ENCODE data around the gene ELAC1.

ELAC1 gene, protein sequence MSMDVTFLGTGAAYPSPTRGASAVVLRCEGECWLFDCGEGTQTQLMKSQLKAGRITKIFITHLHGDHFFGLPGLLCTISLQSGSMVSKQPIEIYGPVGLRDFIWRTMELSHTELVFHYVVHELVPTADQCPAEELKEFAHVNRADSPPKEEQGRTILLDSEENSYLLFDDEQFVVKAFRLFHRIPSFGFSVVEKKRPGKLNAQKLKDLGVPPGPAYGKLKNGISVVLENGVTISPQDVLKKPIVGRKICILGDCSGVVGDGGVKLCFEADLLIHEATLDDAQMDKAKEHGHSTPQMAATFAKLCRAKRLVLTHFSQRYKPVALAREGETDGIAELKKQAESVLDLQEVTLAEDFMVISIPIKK

DNA sequence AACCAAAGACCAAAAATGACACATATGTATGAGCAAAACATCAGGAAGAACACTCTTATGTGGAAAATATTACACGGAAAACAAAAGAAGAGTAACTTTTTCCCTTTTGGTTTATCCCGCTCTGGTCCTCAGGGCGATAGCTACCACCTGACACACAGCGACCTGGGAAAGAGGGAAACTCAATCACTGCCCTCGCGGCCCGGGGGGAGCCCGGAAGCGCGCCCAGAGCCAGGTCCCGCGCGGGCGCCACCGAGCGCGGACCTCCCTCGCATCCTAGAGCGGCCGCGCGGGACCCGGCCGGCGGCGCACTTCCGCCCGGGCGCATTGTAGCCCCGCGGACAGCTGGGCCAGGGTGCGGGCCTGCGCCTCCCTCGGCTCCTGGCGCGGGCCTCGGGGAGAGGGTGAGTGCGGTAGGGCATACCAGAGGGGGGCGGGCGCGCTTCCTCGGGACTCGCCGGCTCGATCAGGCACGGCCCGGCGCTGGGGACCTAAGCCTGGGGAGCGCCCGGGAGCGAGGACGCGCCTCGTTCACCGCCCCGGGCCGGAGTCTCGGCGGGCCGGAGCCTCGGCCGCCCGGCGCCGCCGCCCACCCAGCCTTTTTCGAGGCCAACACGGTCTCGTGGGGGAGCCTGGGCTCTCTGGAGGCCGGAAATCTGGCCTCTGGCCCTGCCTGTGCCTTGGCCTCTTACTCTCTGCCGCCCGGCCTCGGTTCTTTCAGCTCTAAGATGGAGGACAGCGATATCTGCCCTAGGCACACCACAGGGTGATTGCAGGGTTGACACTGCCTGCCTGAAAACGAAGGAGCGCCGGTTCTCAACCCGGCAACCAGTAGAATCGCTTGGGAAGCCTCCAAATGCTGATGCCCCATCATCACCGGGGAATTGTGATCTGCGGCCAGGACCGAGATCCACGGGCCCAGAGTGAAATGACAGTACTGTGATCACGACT lies at the start of gene ELAC1:
Gene ELAC1, plus strand, starts transcription at position 327 of the 948 bp plus-strand sequence. CDS start 6,365 bp downstream, outside the sequence.
- H3K27me3 ChIP-seq (replicated peaks; ENCODE audit: control insufficient read depth, insufficient read depth, low read length) = no peaks in the 10 kb centered on the region
- DNase-seq (ENCODE audit: extremely low read depth, insufficient read length) = peak; percentile 89
- H3K36me3 ChIP-seq (ENCODE audit: control insufficient read depth, insufficient read depth, low read length) = no peaks in the 10 kb centered on the region
- TF ChIP-seq CTCF (IDR thresholded peaks at IDR 0.05; ENCODE audit: insufficient read depth, low read length, poor library complexity, severe bottlenecking) = no peak
- peak within 1 kb of the TSS; percentile 75 for H3K4me3 ChIP-seq (replicated peaks; ENCODE audit: low read depth, low read length)

- Histone ChIP-seq H3K4me3 (replicated peaks; ENCODE audit: low read depth, low read length) (no peak overlapping the region), H3K36me3 (ENCODE audit: control insufficient read depth, insufficient read depth, low read length) (peaks cover 8% of the 10 kb centered on the region), H3K27me3 (replicated peaks; ENCODE audit: control insufficient read depth, insufficient read depth, low read length) (no peaks in the 10 kb centered on the region)
- DNase-seq (ENCODE audit: extremely low read depth, insufficient read length) = no peak
- TF ChIP-seq CTCF (IDR thresholded peaks at IDR 0.05; ENCODE audit: insufficient read depth, low read length, poor library complexity, severe bottlenecking) = no peak
Measured at GRCh38 chr18:50918153-50918552, 49.7 kb upstream of the ELAC1 start.

DNA sequence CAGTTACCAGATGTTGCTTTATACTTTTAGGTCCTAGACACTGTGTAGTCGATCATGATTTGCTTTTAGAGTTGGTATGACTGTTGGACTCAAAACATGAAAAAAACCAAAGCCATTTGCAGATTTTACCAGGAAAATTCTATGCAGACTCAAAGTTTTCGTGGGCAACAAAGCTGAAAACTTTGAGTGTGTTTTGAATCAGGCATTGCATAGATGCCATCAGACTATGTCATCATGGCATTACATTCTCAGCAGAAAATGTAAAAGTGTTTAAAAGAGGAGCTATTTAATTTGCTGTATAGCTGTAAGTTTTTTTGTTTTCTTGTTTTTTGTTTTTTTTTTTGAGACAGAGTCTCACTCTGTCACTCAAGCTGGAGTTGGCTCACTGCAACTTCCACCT lies 43.5 kb upstream of the ELAC1 start:
- H3K27me3 ChIP-seq (replicated peaks; ENCODE audit: control insufficient read depth, insufficient read depth, low read length) = no peaks in the 10 kb centered on the region
- DNase-seq (ENCODE audit: extremely low read depth, insufficient read length) = no peak
- H3K4me3 ChIP-seq (replicated peaks; ENCODE audit: low read depth, low read length) = no peak overlapping the region
- no peak for TF ChIP-seq CTCF (IDR thresholded peaks at IDR 0.05; ENCODE audit: insufficient read depth, low read length, poor library complexity, severe bottlenecking)
- H3K36me3 ChIP-seq (ENCODE audit: control insufficient read depth, insufficient read depth, low read length) = peaks cover 6% of the 10 kb centered on the region

- peaks cover 6% of the 10 kb centered on the region for H3K36me3 ChIP-seq (ENCODE audit: control insufficient read depth, insufficient read depth, low read length)
Measured at GRCh38 chr18:50926521-50926920, 41.3 kb upstream of the ELAC1 start.

DNA sequence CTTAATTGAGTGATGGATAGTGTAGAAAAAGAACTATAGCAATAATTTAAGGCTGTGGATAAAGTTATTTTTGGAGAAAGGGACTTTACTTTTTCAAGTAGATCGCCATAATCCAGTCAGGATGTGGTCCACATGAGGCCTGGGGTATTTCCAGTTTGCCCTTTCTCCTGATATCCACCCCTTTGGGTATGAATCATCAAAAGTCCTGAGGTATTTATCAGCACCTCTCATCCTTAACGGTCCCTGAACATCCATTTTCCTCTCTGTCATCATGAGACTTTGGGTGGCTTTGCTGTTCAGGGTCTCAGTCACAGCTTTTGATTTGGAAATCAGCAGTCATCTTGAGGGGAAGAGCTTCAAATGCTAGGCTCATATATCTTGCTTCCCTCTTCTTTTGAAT lies 39.3 kb upstream of the ELAC1 start:
- DNase-seq (ENCODE audit: extremely low read depth, insufficient read length) = no peak
- H3K4me3 ChIP-seq (replicated peaks; ENCODE audit: low read depth, low read length) = no peak overlapping the region
- TF ChIP-seq CTCF (IDR thresholded peaks at IDR 0.05; ENCODE audit: insufficient read depth, low read length, poor library complexity, severe bottlenecking) = no peak
- H3K27me3 ChIP-seq (replicated peaks; ENCODE audit: control insufficient read depth, insufficient read depth, low read length) = no peaks in the 10 kb centered on the region
- H3K36me3 ChIP-seq (ENCODE audit: control insufficient read depth, insufficient read depth, low read length) = peaks cover 4% of the 10 kb centered on the region

More at GRCh38 chr18:50926521-50926920, 41.3 kb upstream of the ELAC1 start:
- no peak overlapping the region for H3K4me3 ChIP-seq (replicated peaks; ENCODE audit: low read depth, low read length)
- H3K27me3 ChIP-seq (replicated peaks; ENCODE audit: control insufficient read depth, insufficient read depth, low read length) = no peaks in the 10 kb centered on the region
- TF ChIP-seq CTCF (IDR thresholded peaks at IDR 0.05; ENCODE audit: insufficient read depth, low read length, poor library complexity, severe bottlenecking) = no peak
- no peak for DNase-seq (ENCODE audit: extremely low read depth, insufficient read length)

Data from GM06990 (cell line).